Measurements from ENCODE around the gene HNF4A.

- TF ChIP-seq POLR2A (IDR thresholded peaks at IDR 0.05; ENCODE audit: low read depth) (no peak), POLR2AphosphoS5 (IDR thresholded peaks at IDR 0.05) (no peak), CTCF (IDR thresholded peaks at IDR 0.05) (no peak)
Observed at GRCh38 chr20:44350567-44350966, 4.9 kb upstream of the HNF4A start.

All from esophagus muscularis mucosa (tissue), 3 donors.